ENCODE results near the gene MAGI1.

- TF ChIP-seq CTCF (conservative IDR thresholded peaks at IDR 0.05) (no peak), ZFX (IDR thresholded peaks at IDR 0.05) (no peak)
These were observed 279.7 kb downstream of the MAGI1 start for GRCh38 chr3:65758876-65759598.

Data from C4-2B (cell line).